IMR-90 (cell line): ENCODE results near the gene SGK1. TPM values are rescaled to one million over a fixed set of nuclear protein-coding genes. Genes with fewer than 3 reads are reported as not detected.

Source experiments
- ATAC-seq: fragments of 200-7000 bp; cut with Tn5 transposase; 2 replicates; pipeline ENCODE4 v1.9.1; 2020; ENCODE audit warnings: low read depth, mild to moderate bottlenecking, moderate library complexity
- BruUV-seq: library from RNA; stranded (reverse); fragments of 400-500 nt; replicated peaks from 2 replicates; lab custom pipeline; 2021; lab: Mats Ljungman, UMichigan
- CTCF ChIA-PET: fragments of 300-600 bp; formaldehyde crosslinking; extraction: SDS; loops from one replicate; lab custom pipeline; 2021; ENCODE audit warnings: antibody characterized with exemption; lab: Yijun Ruan, JAX
- POLR2A ChIA-PET: fragments of 300-600 bp; sonication (Branson Sonifier 250); formaldehyde crosslinking; loops from one replicate; lab custom pipeline; 2022; ENCODE audit warnings: antibody characterized with exemption; ENCODE audit not compliant: unreplicated experiment; lab: Charles Lee
- DNase-seq: peaks from one replicate; pipeline ENCODE4 v3.0.0; 2013
- H2AFZ ChIP-seq: replicated peaks from 2 replicates; pipeline ENCODE3; 2013; ENCODE audit warnings: low read length, mild to moderate bottlenecking; ENCODE audit not compliant: poor library complexity
- H2AK5ac ChIP-seq: 2 replicates; pipeline ENCODE4 v1.6.1; 2013; ENCODE audit warnings: low read depth, low read length, inconsistent platforms
- H2AK9ac ChIP-seq: replicated peaks from 2 replicates; pipeline ENCODE3; 2013; ENCODE audit warnings: mild to moderate bottlenecking, low read depth, low read length, moderate library complexity; ENCODE audit not compliant: poor library complexity
- H2BK120ac ChIP-seq: 2 replicates; pipeline ENCODE4 v1.6.1; 2013; ENCODE audit warnings: low read depth, low read length, inconsistent platforms
- H2BK15ac ChIP-seq: 3 replicates; pipeline ENCODE4 v1.6.1; 2013; ENCODE audit warnings: low read depth, low read length, inconsistent platforms
- H2BK20ac ChIP-seq: 2 replicates; pipeline ENCODE4 v1.6.1; 2013; ENCODE audit warnings: low read depth, mild to moderate bottlenecking, inconsistent platforms, low read length, moderate library complexity
- H2BK5ac ChIP-seq: 2 replicates; pipeline ENCODE4 v1.6.1; 2013; ENCODE audit warnings: mild to moderate bottlenecking, low read depth, low read length, inconsistent platforms; ENCODE audit not compliant: poor library complexity, severe bottlenecking
- H3K14ac ChIP-seq: replicated peaks from 2 replicates; pipeline ENCODE4 v1.6.1; 2013; ENCODE audit warnings: low read depth, low read length, inconsistent platforms
- H3K18ac ChIP-seq: 2 replicates; pipeline ENCODE4 v1.6.1; 2013; ENCODE audit warnings: low read depth, low read length, control low read depth
- H3K23ac ChIP-seq: 2 replicates; pipeline ENCODE4 v1.6.1; 2013; ENCODE audit warnings: low read depth, low read length, inconsistent platforms
- H3K27ac ChIP-seq: 2 replicates; pipeline ENCODE4 v1.5.1; 2013; ENCODE audit warnings: mild to moderate bottlenecking, control low read depth, low read length; ENCODE audit not compliant: insufficient read depth
- H3K27me3 ChIP-seq: 2 replicates; pipeline ENCODE4 v1.6.1; 2013; ENCODE audit warnings: low read length; ENCODE audit not compliant: control insufficient read depth, insufficient read depth
- H3K36me3 ChIP-seq: 2 replicates; pipeline ENCODE4 v1.6.1; 2013; ENCODE audit warnings: low read length, mixed read lengths; ENCODE audit not compliant: control insufficient read depth, insufficient read depth
- H3K4ac ChIP-seq: 2 replicates; pipeline ENCODE4 v1.6.1; 2013; ENCODE audit warnings: low read depth, low read length, inconsistent platforms
- H3K4me1 ChIP-seq: 2 replicates; pipeline ENCODE4 v1.6.1; 2013; ENCODE audit warnings: low read length, mixed read lengths; ENCODE audit not compliant: control insufficient read depth, insufficient read depth
- H3K4me2 ChIP-seq: 2 replicates; pipeline ENCODE4 v1.6.1; 2013; ENCODE audit warnings: low read depth, mild to moderate bottlenecking, control low read depth, low read length, moderate library complexity
- H3K4me3 ChIP-seq: 2 replicates; pipeline ENCODE4 v1.5.1; 2013; ENCODE audit warnings: low read depth, mild to moderate bottlenecking, control low read depth, low read length, moderate library complexity; ENCODE audit not compliant: insufficient read depth
- H3K56ac ChIP-seq: 2 replicates; pipeline ENCODE4 v1.6.1; 2013; ENCODE audit warnings: low read length, inconsistent platforms; ENCODE audit not compliant: insufficient read depth; ENCODE audit errors: extremely low read depth
- H3K79me1 ChIP-seq, 2 experiments: 2 replicates each; pipeline ENCODE4 v1.6.1; 2013; ENCODE audit warnings: low read length in 2 of 2, inconsistent platforms in 1 of 2, low read depth in 1 of 2
- H3K9ac ChIP-seq: 2 replicates; pipeline ENCODE4 v1.6.1; 2013; ENCODE audit warnings: low read depth, low read length, control low read depth
- H3K9me1 ChIP-seq: 2 replicates; pipeline ENCODE4 v1.6.1; 2013; ENCODE audit warnings: low read length, inconsistent platforms; ENCODE audit not compliant: insufficient read depth
- H3K9me3 ChIP-seq: 2 replicates; pipeline ENCODE4 v1.6.1; 2013; ENCODE audit warnings: low read length; ENCODE audit not compliant: control insufficient read depth, insufficient read depth
- H4K20me1 ChIP-seq: 2 replicates; pipeline ENCODE4 v1.6.1; 2013; ENCODE audit warnings: low read length, inconsistent platforms; ENCODE audit not compliant: insufficient read depth
- H4K5ac ChIP-seq: 2 replicates; pipeline ENCODE4 v1.6.1; 2013; ENCODE audit warnings: mild to moderate bottlenecking, low read depth, low read length, control low read depth
- H4K8ac ChIP-seq, 2 experiments: 2 replicates each; pipeline ENCODE4 v1.6.1; 2013; ENCODE audit warnings: low read depth in 2 of 2, low read length in 2 of 2, control low read depth in 1 of 2, inconsistent platforms in 1 of 2
- H4K91ac ChIP-seq: 2 replicates; pipeline ENCODE4 v1.6.1; 2013; ENCODE audit warnings: low read depth, low read length, inconsistent platforms; ENCODE audit not compliant: insufficient read depth
- CEBPB ChIP-seq: IDR thresholded peaks from 2 replicates; pipeline ENCODE4 v1.6.1; 2012; ENCODE audit warnings: low read depth, low read length, improper control_type of control experiment
- FOS ChIP-seq: fragments of 150-350 bp; IDR thresholded peaks from 2 replicates; pipeline ENCODE4 v1.6.1; 2016; ENCODE audit warnings: low read depth, low read length
- RCOR1 ChIP-seq: IDR thresholded peaks from 2 replicates; pipeline ENCODE4 v1.6.1; 2012; ENCODE audit warnings: mild to moderate bottlenecking, low read length, improper control_type of control experiment; ENCODE audit not compliant: insufficient replicate concordance
- RFX5 ChIP-seq: IDR thresholded peaks from 2 replicates; pipeline ENCODE4 v1.8.0; 2012; ENCODE audit warnings: low read depth, mild to moderate bottlenecking, low read length, moderate library complexity
- SMC3 ChIP-seq: fragments of 150-350 bp; IDR thresholded peaks from 2 replicates; pipeline ENCODE4 v1.6.1; 2016; ENCODE audit warnings: low read depth, mild to moderate bottlenecking, antibody characterized with exemption, low read length, moderate library complexity
- WGBS, 2 experiments: methylation state at CpG; one replicate each; pipeline versions ENCODE4 v1.1.5 to v1.1.7; 2013; ENCODE audit warnings: missing lambda C conversion rate in 2 of 2; ENCODE audit not compliant: insufficient read length in 1 of 2; ENCODE audit errors: extremely low coverage in 2 of 2; 5-methylcytosine and 5-hydroxymethylcytosine counted together
- dilution Hi-C: fragments of 300-500 bp; cut with HindIII; formaldehyde crosslinking; loops from one replicate; pipeline ENCODE4 v1.14.3; 2018; ENCODE audit warnings: low sequenced_read_pairs; ENCODE audit not compliant: unreplicated experiment
- in situ Hi-C: fragments of 300-500 bp; cut with MboI; formaldehyde crosslinking; loops from 3 replicates; pipeline ENCODE4 v1.14.3; 2019; ENCODE audit warnings: low sequenced_read_pairs, inconsistent platforms, mixed read lengths
- intact Hi-C: fragments of 100-400 bp; cut with micrococcal nuclease; formaldehyde crosslinking; loops from 2 replicates; pipeline ENCODE4 v1.10.0; 2022
- polyA plus RNA-seq, 3 experiments: library from polyadenylated mRNA; depleted of rRNA; stranded (reverse); fragments of >200 nt; gene quantifications; 2 replicates each; pipeline ENCODE4 v1.2.3, GENCODE V29; 2012; ENCODE audit warnings: low replicate concordance in 1 of 3
- total RNA-seq: library from RNA; depleted of rRNA; stranded (reverse); fragments of >200 nt; gene quantifications from 2 replicates; pipeline ENCODE4 v1.2.3, GENCODE V29; 2012

SGK1 gene
- total and polyA plus RNA-seq, 2 of the 4 experiments (the other 2 are of a cell fraction): 121 to 255 TPM

DNA sequence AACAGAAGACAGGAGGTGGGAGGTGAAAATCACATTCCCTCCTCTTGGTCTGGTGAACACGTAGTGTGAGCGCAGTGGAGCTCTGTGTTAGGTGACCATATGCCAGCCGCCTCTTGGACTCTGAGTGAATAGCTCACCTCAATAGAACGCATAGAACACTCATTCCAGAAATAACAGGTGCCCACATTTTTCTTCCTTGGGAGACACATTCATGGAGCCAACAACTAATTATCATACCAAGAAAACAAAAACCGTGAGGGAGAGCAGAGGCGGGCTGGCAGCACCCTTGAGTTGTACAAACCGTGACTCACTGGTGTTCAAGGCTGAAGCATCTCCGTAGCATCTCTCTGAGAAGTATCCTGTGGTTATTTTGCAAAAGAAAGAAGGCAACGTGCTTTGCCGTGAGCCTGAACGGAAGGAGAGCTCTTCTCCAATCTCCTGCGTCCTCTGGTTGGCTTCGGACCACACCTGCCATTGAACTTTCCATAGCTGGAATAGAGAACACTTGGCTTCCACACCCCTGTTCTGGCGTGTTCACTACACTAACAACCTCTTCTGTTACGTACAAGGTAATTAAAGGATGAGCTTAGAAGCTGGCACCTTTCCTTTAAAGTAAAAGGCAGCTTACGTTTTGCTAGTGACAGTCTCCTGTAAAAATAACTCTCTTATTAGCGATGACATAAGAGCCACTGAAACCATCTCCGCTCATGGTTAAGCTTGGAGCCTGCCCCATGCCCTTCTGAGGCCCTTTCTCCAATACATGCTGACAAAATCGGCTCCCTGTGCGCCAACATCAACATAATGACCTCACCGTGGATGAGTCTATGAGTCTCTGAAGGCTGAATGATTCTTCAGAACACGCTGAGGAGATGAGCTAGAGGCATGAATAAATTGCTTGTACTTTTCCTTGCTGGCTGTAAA is 30.2 kb upstream of the SGK1 start:
- no peaks in the 10 kb centered on the region for H3K36me3 ChIP-seq
- H4K5ac ChIP-seq: no peak overlapping the region
- H2AFZ ChIP-seq: no peak overlapping the region
- H2BK5ac ChIP-seq: peak overlapping the region; percentile 1
- H3K18ac ChIP-seq: peak overlapping the region; percentile 15; the same call in 1 of the 2 replicates
- in situ Hi-C loops: no loop called here
- no peak overlapping the region for H4K91ac ChIP-seq
- peaks cover 4% of the 10 kb centered on the region; the same call in 1 of the 2 replicates for H3K4me1 ChIP-seq
- H3K9ac ChIP-seq: no peak overlapping the region
- H3K79me1 ChIP-seq: no peaks in the 10 kb centered on the region
- intact Hi-C loops: no loop called here
- dilution Hi-C loops: no loop called here
- no peak overlapping the region for H4K8ac ChIP-seq
- H2AK9ac ChIP-seq: no peak overlapping the region
- no peaks in the 10 kb centered on the region for H3K9me3 ChIP-seq
- peak; percentile 92 for ATAC-seq
- CTCF ChIA-PET: no interaction called here
- WGBS, 2 experiments: 67% methylated on average over 4 of the region's 22 CpGs; no CpG with 5 or more reads in 1 of the 2 experiments
- no peak overlapping the region for H3K27ac ChIP-seq
- peak; percentile 96 for DNase-seq
- no peak overlapping the region for H3K4me3 ChIP-seq
- peak overlapping the region; percentile 31; the same call in 1 of the 2 replicates for H2AK5ac ChIP-seq
- TF ChIP-seq SMC3 (0 out of 2 replicates have a peak, but pooled peaks have one; percentile 1), CEBPB (peak; percentile 45; the same call in 1 of the 2 replicates), RFX5 (no peak), FOS (peak; percentile 25; the same call in 1 of the 2 replicates), RCOR1 (no peak)
- peaks cover 3% of the 10 kb centered on the region; the same call in 1 of the 2 replicates for H3K9me1 ChIP-seq
- no TSS peak for BruUV-seq
- no peaks in the 10 kb centered on the region for H3K27me3 ChIP-seq
- no peaks in the 10 kb centered on the region for H4K20me1 ChIP-seq
- no peak overlapping the region for H2BK120ac ChIP-seq
- no peak overlapping the region for H3K56ac ChIP-seq
- 0 out of 3 replicates have a peak overlapping the region, but pooled peaks have one; percentile 11 for H2BK15ac ChIP-seq
- no peak overlapping the region for H3K23ac ChIP-seq
- 0 out of 2 replicates have a peak overlapping the region, but pooled peaks have one; percentile 2 for H3K14ac ChIP-seq
- peak overlapping the region; percentile 16; the same call in 1 of the 2 replicates for H3K4ac ChIP-seq
- H3K4me2 ChIP-seq: no peak overlapping the region
- H2BK20ac ChIP-seq: no peak overlapping the region
- POLR2A ChIA-PET: no interaction called here
